ENCODE measurements around the gene PXMP2. TPM values are rescaled to one million over a fixed set of nuclear protein-coding genes. Genes with fewer than 3 reads are reported as not detected.

Gene PXMP2
- polyA plus RNA-seq, 1 donor, result 50.4 TPM

- DNase-seq, result no peak
Observed at GRCh38 chr12:132658149-132658894, 29.1 kb upstream of the PXMP2 start.

DNA sequence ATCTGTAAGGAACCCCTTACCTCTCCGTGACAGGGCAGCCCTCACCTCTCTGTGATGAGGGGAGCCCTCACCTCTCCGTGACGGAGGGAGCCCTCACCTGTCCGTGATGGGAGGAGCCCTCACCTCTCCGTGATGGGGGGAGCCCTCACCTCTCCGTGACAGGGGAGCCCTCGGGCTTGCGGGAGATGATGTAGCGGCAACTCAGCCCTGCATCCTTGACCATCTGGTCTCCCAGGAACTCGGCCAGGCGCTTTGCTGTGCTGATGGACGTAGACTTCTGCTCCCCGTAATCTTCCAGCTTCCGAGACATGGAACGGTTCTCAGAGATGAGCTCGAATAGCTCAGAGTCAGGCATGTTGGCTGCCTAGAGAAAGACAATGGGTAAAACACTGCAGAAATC, 28.2 kb upstream of the PXMP2 start:
- no peak for DNase-seq

DNA sequence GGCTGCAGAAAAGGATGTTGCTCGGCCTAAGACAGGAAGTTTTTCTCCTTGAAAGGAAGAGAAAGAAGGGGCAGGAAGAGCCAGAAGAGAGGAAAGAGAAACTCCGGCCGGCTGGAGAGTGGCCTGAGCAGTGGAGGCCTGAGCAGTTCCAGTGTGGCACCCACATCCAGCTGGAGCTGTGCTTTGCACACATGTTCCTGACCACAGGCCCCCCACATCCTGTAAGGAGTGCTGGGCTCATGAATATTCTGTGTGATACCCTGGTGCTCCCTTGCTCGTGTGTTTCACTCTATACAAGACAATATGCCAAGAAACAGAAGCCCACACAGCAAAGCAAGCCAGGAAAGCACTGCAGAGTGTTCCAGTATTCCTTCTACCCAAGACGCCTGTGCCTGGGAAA, 27.3 kb upstream of the PXMP2 start:
- no peak for DNase-seq

- DNase-seq, result no peak
Observed at GRCh38 chr12:132660996-132661395, 26.4 kb upstream of the PXMP2 start.

GRCh38 chr12:132661972-132662371, 25.4 kb upstream of the PXMP2 start:
- no peak for DNase-seq

- no peak for DNase-seq
Observed at GRCh38 chr12:132662901-132663755, 24.3 kb upstream of the PXMP2 start.

- DNase-seq, result no peak
Observed at GRCh38 chr12:132664206-132665148, 22.9 kb upstream of the PXMP2 start.

DNA sequence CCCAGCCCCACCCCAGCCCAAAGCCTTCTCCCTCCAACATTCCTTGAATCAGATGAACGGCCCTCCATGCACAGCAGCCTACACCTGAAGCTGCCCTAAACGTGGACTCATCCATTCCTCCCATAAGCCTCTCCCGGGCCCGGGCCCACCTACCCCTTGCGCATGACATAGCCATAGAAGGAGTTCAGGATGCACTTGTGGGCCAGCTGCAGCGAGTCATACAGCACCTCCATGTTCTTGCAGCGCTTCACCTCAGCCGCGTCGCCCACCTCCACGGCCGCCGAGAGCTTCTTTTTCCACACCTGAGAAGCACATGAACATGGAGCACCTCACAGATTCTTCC, 22.3 kb upstream of the PXMP2 start:
- no peak for DNase-seq

DNA sequence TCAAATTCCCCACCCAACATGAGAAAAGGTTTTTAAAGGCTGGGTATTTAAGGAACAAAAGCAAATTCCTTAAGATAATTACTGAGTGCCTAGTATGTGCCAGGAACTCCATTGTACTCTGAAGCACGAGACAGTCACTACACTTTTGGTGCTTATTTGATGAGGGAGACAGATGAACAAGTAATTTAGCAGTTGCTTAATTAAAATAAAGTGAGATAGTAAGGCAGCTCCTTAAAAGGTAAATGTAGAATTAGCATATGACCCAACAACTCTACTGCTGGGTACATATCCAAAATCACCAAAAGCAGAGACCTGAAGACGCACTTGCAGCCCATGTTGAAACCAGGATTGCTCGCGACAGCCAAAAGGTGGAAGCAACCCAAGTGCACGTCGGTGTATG, 21.6 kb upstream of the PXMP2 start:
- no peak for DNase-seq

DNA sequence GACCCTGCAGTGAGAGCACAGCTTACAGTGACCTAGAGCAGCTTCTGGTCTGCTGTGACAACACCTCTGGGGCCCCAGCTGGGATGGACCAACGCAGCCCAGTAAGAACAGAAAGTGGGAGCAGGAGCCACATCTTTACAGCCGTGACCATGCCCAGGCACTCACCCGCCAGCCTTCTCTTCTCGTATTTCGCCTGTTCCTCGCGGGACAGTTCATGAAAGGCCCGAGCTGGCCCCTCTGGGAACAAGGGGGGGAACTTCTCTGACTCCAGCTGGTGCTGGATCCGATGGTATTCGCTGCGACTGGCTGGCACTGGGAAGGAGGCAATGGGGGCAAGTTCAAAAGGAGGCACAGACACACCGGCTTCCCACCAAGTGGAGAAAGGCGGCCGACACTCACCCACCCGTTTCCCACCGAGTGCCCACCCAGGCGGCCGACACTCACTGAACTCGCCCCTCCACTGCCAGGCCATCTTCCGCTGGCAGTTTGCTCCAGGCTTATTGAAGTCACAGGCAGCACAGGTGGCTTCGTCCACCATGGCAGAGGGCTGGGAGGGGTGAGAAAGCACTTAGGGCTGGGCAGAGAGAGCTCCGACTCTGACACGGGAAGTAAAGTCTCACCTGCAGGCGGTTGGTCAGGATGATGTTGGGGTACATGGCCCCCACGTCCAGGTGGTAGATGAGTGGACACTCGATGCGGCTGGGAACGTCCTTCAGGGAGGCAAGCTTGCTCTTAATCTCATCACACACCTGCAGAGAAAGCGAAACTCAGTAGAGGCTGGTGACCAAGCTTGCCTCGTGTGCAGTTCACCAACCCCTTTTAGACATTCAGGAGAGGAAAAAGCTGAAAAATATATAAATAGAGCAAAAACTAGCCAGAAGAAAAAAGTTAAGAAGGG, 18.9 kb upstream of the PXMP2 start:
- no peak for DNase-seq

GRCh38 chr12:132669166-132669879, 18.1 kb upstream of the PXMP2 start:
- no peak for DNase-seq

GRCh38 chr12:132672116-132672515, 15.3 kb upstream of the PXMP2 start:
- DNase-seq, result no peak

DNA sequence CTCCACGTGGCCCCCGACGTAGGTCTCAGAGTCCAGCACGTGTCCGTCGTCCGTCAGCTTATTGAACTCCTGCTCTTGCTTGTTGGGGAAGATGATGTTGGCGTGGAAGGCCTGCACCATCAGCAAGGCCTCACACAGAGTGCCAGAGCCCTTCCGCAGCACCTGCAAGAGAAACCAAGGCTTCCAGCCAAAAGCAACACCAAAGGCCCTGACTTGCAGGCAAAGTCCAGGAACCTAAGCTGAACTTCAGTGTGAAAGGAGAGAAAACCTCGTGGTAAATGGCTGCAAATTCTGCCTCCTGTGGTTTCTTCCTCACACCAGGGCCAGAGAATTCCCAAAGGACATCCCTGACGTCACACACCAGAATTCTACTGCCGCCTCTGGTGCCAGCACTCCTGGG, 14.7 kb upstream of the PXMP2 start:
- no peak for DNase-seq

- no peak for DNase-seq
Observed at GRCh38 chr12:132673288-132674179, 13.9 kb upstream of the PXMP2 start.

DNA sequence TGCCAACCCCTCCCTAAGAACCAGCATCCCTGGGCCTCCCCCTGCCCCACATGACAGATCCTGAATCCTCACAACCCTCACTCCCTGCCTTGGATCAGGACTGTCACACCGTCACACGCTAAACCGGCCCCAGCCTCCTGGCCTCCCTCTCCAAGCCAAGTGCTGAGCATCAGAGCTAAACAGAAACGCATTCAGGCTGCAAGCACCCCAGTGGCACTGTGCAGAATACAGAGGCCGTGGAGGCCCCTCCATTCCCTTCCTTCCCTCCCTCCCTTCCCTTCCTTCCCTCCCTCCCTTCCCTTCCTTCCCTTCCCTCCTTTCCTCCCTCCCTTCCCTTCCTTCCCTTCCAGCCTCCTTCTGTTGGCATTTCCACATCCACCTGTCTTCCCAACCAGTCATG, 12.8 kb upstream of the PXMP2 start:
- no peak for DNase-seq

GRCh38 chr12:132675757-132676432, 11.5 kb upstream of the PXMP2 start:
- DNase-seq, result no peak

DNA sequence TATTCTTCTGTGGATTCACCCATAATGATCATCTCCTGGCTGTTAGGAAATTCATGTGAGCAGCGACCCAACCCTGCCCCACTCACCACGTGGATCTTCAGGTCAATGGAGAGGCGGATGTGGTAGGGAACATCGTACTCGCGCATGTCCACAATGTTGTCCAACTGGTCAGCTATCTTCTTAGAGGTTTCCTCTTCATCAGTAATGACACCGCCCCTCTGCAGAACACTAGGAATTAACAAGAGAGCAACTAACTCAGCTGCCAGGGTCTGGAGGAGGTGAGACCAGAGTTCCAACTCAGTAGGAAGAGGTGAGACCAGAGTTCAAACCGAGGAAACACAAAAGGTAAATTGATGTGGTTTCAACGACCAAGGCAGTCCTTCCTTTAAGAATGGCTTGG, 9.9 kb upstream of the PXMP2 start:
- no peak for DNase-seq

GRCh38 chr12:132685400-132685799, 2.0 kb upstream of the PXMP2 start:
- no peak for DNase-seq

DNA sequence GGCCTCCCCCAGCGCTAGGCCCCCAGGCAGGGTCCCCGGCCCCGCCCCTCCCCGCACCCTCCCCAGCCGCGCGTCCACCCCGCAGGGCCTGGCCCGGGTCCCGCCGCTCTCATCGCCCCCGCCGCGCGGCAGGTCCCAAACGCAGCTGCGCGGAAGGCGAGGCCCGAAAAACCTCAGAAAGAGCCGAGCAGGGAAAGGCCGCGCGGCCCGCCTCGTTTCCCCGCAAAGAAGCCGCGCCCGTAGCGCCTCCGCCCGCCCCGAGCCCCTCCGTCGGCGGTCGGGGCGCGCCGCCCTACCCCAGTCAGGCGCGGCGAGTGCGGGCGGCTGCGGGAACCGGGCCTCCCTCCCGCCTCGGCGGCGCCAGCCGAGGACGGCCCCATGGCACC, 569 bp upstream of the PXMP2 start:
- DNase-seq, result no peak
